GM12865 (cell line): Measurements from ENCODE around the gene BAIAP3.

Experiments used
- DNase-seq: peaks from one replicate; pipeline ENCODE4 v3.0.0; 2010; ENCODE audit warnings: low read depth
- H3K4me3 ChIP-seq: 2 replicates; pipeline ENCODE4 v1.5.1; 2011; ENCODE audit warnings: mild to moderate bottlenecking, low read depth, low read length, control low read depth
- TF ChIP-seq, protein P1 (sequence below): IDR thresholded peaks from 2 replicates; pipeline ENCODE4 v1.5.1; 2011; ENCODE audit warnings: low read length, control low read depth, low read depth, inconsistent platforms; ENCODE audit not compliant: insufficient read depth; ENCODE audit errors: missing control alignments

The BAIAP3 gene

DNA sequence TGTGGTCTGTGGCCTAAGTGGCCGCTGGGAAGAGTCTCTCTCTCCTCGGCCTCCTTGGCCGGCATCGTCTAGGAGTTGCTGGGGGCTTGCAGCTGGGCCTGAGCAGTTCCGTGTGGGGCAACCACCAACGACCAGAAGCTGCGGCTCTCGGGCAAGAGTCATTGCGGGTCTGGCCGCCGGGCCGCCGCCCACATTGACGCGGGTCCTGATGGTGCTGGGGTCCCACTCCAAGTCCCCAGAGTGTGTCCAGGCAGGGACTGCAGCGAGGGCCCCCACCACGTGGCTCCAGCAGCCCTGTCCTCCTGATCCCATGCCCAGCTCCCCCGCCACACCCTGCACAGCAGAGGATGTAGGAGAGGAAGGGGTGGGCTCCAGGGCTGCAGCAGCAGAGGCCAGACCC lies 50.1 kb downstream of the BAIAP3 start:
- DNase-seq = no peak
- H3K4me3 ChIP-seq = no peak overlapping the region

GRCh38 chr16:1385232-1385631 lies 51.8 kb downstream of the BAIAP3 start:
- TF ChIP-seq, protein P1, sequence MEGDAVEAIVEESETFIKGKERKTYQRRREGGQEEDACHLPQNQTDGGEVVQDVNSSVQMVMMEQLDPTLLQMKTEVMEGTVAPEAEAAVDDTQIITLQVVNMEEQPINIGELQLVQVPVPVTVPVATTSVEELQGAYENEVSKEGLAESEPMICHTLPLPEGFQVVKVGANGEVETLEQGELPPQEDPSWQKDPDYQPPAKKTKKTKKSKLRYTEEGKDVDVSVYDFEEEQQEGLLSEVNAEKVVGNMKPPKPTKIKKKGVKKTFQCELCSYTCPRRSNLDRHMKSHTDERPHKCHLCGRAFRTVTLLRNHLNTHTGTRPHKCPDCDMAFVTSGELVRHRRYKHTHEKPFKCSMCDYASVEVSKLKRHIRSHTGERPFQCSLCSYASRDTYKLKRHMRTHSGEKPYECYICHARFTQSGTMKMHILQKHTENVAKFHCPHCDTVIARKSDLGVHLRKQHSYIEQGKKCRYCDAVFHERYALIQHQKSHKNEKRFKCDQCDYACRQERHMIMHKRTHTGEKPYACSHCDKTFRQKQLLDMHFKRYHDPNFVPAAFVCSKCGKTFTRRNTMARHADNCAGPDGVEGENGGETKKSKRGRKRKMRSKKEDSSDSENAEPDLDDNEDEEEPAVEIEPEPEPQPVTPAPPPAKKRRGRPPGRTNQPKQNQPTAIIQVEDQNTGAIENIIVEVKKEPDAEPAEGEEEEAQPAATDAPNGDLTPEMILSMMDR = no peak
- H3K4me3 ChIP-seq = no peak overlapping the region
- no peak for DNase-seq

More for the DNA sequence above, 50.1 kb downstream of the BAIAP3 start:
- TF ChIP-seq, protein P1 = no peak

DNA sequence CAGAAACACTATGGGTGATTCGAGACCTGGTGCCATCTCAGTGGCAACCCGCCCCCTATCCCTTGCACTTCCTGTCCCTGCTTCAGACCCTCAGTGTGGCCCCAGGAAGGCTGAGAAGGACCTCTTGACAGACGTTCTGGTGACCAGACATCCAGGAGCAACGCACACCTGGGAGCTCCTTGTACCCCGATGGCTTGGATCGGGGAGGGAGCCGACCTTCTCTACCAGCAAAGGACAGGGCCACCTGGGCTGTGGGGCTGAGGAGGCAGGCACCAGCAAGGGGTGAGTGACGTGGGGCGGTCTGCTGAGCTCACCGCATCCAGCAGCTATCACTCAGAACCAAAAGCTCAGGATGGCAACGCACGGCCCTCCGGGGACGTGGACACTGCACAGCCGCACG lies 53.9 kb downstream of the BAIAP3 start:
- DNase-seq = no peak
- TF ChIP-seq, protein P1 = no peak
- H3K4me3 ChIP-seq = no peak overlapping the region

DNA sequence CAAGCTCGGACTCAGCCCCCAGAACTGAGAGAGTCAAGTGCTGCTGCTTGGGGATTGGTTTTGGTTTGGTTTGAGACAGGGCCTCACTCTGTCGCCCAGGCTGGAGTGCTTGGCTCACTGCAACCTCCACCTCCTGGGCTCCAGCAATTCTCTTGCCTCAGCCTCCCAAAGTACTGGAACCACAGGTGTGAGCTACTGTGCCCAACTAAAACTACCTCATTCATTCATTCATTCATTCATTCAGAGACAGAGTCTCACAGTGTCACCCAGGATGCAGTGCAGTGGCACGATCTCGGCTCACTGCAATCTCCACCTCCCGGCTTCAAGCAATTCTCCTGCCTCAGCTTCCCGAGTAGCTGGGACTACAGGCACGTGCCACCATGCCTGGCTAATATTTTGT lies 56.3 kb downstream of the BAIAP3 start:
- TF ChIP-seq, protein P1 = no peak
- no peak overlapping the region for H3K4me3 ChIP-seq
- DNase-seq = no peak

- TF ChIP-seq, protein P1 = no peak
- H3K4me3 ChIP-seq = no peak overlapping the region
- DNase-seq = no peak
Measured at GRCh38 chr16:1390239-1390779, 56.9 kb downstream of the BAIAP3 start.

GRCh38 chr16:1392826-1393225 lies 59.4 kb downstream of the BAIAP3 start:
- DNase-seq = no peak
- H3K4me3 ChIP-seq = no peak overlapping the region
- TF ChIP-seq, protein P1 = no peak

- no peak overlapping the region for H3K4me3 ChIP-seq
- TF ChIP-seq, protein P1 = no peak
- DNase-seq = no peak
Measured at GRCh38 chr16:1393613-1394176, 60.2 kb downstream of the BAIAP3 start.
